Astrocyte (in vitro differentiated cells and primary cell): Measurements from ENCODE around the gene PKNOX2. TPM values are rescaled to one million over a fixed set of nuclear protein-coding genes. Genes with fewer than 3 reads are reported as not detected.

ENCODE experiments used
- DNase-seq: peaks from one replicate; pipeline ENCODE4 v3.0.0-alpha.2; 2010; ENCODE audit warnings: low read depth
- FAIRE-seq: peaks from 2 replicates; lab custom pipeline; 2011; peaks lifted over from hg19 to GRCh38; lab: Jason Lieb, UNC
- H2AFZ ChIP-seq: 2 replicates; pipeline ENCODE4 v1.6.0; 2012; ENCODE audit warnings: low read depth, low read length, inconsistent platforms
- H3K27ac ChIP-seq: 2 replicates; pipeline ENCODE4 v1.5.1; 2011; ENCODE audit warnings: low read depth, low read length, inconsistent platforms
- H3K27me3 ChIP-seq: 2 replicates; pipeline ENCODE4 v1.6.0; 2011; ENCODE audit warnings: low read length, inconsistent platforms; ENCODE audit not compliant: insufficient read depth
- H3K36me3 ChIP-seq: 2 replicates; pipeline ENCODE4 v1.5.1; 2011; ENCODE audit warnings: low read length, inconsistent platforms; ENCODE audit not compliant: insufficient read depth
- H3K4me1 ChIP-seq: 2 replicates; pipeline ENCODE4 v1.5.1; 2011; ENCODE audit warnings: low read length, inconsistent platforms; ENCODE audit not compliant: insufficient read depth
- H3K4me2 ChIP-seq: 2 replicates; pipeline ENCODE4 v1.6.0; 2012; ENCODE audit warnings: low read length, inconsistent platforms
- H3K4me3 ChIP-seq: 2 replicates; pipeline ENCODE4 v1.5.1; 2011; ENCODE audit warnings: low read depth, mild to moderate bottlenecking, low read length, inconsistent platforms; ENCODE audit not compliant: insufficient read depth
- H3K79me2 ChIP-seq: 2 replicates; pipeline ENCODE4 v1.6.0; 2012; ENCODE audit warnings: mild to moderate bottlenecking, low read length, inconsistent platforms; ENCODE audit not compliant: insufficient read depth
- H3K9ac ChIP-seq: 2 replicates; pipeline ENCODE4 v1.6.0; 2012; ENCODE audit warnings: mild to moderate bottlenecking, low read length, inconsistent platforms
- H3K9me3 ChIP-seq: 2 replicates; pipeline ENCODE4 v1.5.1; 2012; ENCODE audit warnings: low read depth, mild to moderate bottlenecking, low read length, inconsistent platforms; ENCODE audit not compliant: insufficient read depth
- H4K20me1 ChIP-seq: 2 replicates; pipeline ENCODE4 v1.6.0; 2012; ENCODE audit warnings: low read length, inconsistent platforms; ENCODE audit not compliant: insufficient read depth
- H3K27ac Mint-ChIP-seq: one replicate; pipeline ENCODE4 v1.8.0; 2021; ENCODE audit warnings: mild to moderate bottlenecking, mixed read lengths; ENCODE audit not compliant: unreplicated experiment
- H3K27me3 Mint-ChIP-seq: one replicate; pipeline ENCODE4 v1.8.0; 2021; ENCODE audit warnings: low read depth, mixed read lengths; ENCODE audit not compliant: unreplicated experiment
- H3K36me3 Mint-ChIP-seq: one replicate; pipeline ENCODE4 v1.8.0; 2021; ENCODE audit warnings: low read depth, mixed read lengths; ENCODE audit not compliant: unreplicated experiment
- H3K4me1 Mint-ChIP-seq: one replicate; pipeline ENCODE4 v1.8.0; 2021; ENCODE audit warnings: low read depth, mixed read lengths; ENCODE audit not compliant: unreplicated experiment
- H3K4me3 Mint-ChIP-seq: one replicate; pipeline ENCODE4 v1.8.0; 2021; ENCODE audit warnings: mild to moderate bottlenecking, moderate library complexity, mixed read lengths; ENCODE audit not compliant: unreplicated experiment
- H3K9me3 Mint-ChIP-seq: one replicate; pipeline ENCODE4 v1.8.0; 2021; ENCODE audit warnings: mild to moderate bottlenecking, mixed read lengths; ENCODE audit not compliant: unreplicated experiment
- CTCF ChIP-seq: IDR thresholded peaks from 2 replicates; pipeline ENCODE4 v1.5.1; 2011; ENCODE audit warnings: low read depth, mild to moderate bottlenecking, inconsistent platforms, low read length, moderate library complexity; ENCODE audit not compliant: insufficient read depth
- EZH2 ChIP-seq: IDR thresholded peaks from 2 replicates; pipeline ENCODE4 v1.6.1; 2012; ENCODE audit warnings: mild to moderate bottlenecking, low read length, inconsistent platforms; ENCODE audit not compliant: insufficient read depth
- total RNA-seq: library from RNA; stranded (reverse); gene quantifications from 2 replicates; pipeline ENCODE4 v1.2.1, GENCODE V29; 2021

The PKNOX2 gene
- total RNA-seq, 1 donor from 2014 or later: 53.4 TPM

- H3K9me3 ChIP-seq: no peaks in the 10 kb centered on the region
- H3K79me2 ChIP-seq: no peaks in the 10 kb centered on the region
- peak overlapping the region; percentile 59 for H3K27ac ChIP-seq
- no peaks in the 10 kb centered on the region for H4K20me1 ChIP-seq
- peaks cover 46% of the 10 kb centered on the region for H3K36me3 Mint-ChIP-seq
- H2AFZ ChIP-seq: peak overlapping the region; percentile 8
- no peak for TF ChIP-seq CTCF
- TF ChIP-seq EZH2: no peak
- H3K9me3 Mint-ChIP-seq: no peaks in the 10 kb centered on the region
- H3K27ac Mint-ChIP-seq: peak overlapping the region; percentile 91
- H3K27me3 Mint-ChIP-seq: no peaks in the 10 kb centered on the region
- no peak for FAIRE-seq
- DNase-seq: peak; percentile 52
- H3K4me3 Mint-ChIP-seq: no peak overlapping the region
- H3K4me1 ChIP-seq: peaks cover 15% of the 10 kb centered on the region
- H3K9ac ChIP-seq: peak overlapping the region; percentile 39
- no peaks in the 10 kb centered on the region for H3K27me3 ChIP-seq
- H3K4me1 Mint-ChIP-seq: peaks cover 18% of the 10 kb centered on the region
- H3K36me3 ChIP-seq: no peaks in the 10 kb centered on the region
- H3K4me2 ChIP-seq: peak overlapping the region; percentile 65
- H3K4me3 ChIP-seq: no peak overlapping the region
Observed at GRCh38 chr11:125364121-125364826, 199.7 kb downstream of the PKNOX2 start.

- no peak overlapping the region for H2AFZ ChIP-seq
- H3K4me3 Mint-ChIP-seq: peak overlapping the region; percentile 35
- peaks cover 18% of the 10 kb centered on the region for H3K4me1 Mint-ChIP-seq
- no peaks in the 10 kb centered on the region for H3K9me3 ChIP-seq
- H3K4me2 ChIP-seq: no peak overlapping the region
- peaks cover 15% of the 10 kb centered on the region for H3K4me1 ChIP-seq
- H3K79me2 ChIP-seq: no peaks in the 10 kb centered on the region
- no peak overlapping the region for H3K27ac ChIP-seq
- no peak for FAIRE-seq
- H3K9ac ChIP-seq: no peak overlapping the region
- DNase-seq: no peak
- no peak overlapping the region for H3K27ac Mint-ChIP-seq
- TF ChIP-seq EZH2: no peak
- TF ChIP-seq CTCF: no peak
- H3K4me3 ChIP-seq: no peak overlapping the region
- H4K20me1 ChIP-seq: no peaks in the 10 kb centered on the region
- H3K9me3 Mint-ChIP-seq: no peaks in the 10 kb centered on the region
- no peaks in the 10 kb centered on the region for H3K36me3 ChIP-seq
- H3K27me3 Mint-ChIP-seq: no peaks in the 10 kb centered on the region
- H3K27me3 ChIP-seq: no peaks in the 10 kb centered on the region
- peaks cover 46% of the 10 kb centered on the region for H3K36me3 Mint-ChIP-seq
Observed at GRCh38 chr11:125365196-125365931, 200.8 kb downstream of the PKNOX2 start.

- Mint-ChIP-seq H3K4me3 (no peak overlapping the region), H3K9me3 (no peaks in the 10 kb centered on the region), H3K27me3 (no peaks in the 10 kb centered on the region), H3K27ac (no peak overlapping the region), H3K36me3 (peaks cover 43% of the 10 kb centered on the region), H3K4me1 (peaks cover 27% of the 10 kb centered on the region)
- DNase-seq (no peak), FAIRE-seq (no peak)
- no peak overlapping the region for H3K4me3 ChIP-seq
- no peak overlapping the region for H3K9ac ChIP-seq
- H3K27me3 ChIP-seq: no peaks in the 10 kb centered on the region
- no peak for TF ChIP-seq EZH2
- H3K9me3 ChIP-seq: no peaks in the 10 kb centered on the region
- H3K4me2 ChIP-seq: no peak overlapping the region
- H3K27ac ChIP-seq: no peak overlapping the region
- H4K20me1 ChIP-seq: peaks cover 4% of the 10 kb centered on the region
- H2AFZ ChIP-seq: no peak overlapping the region
- peaks cover 15% of the 10 kb centered on the region for H3K4me1 ChIP-seq
- no peaks in the 10 kb centered on the region for H3K36me3 ChIP-seq
- H3K79me2 ChIP-seq: no peaks in the 10 kb centered on the region
Observed at GRCh38 chr11:125367710-125368109, 203.2 kb downstream of the PKNOX2 start.
